Neural cell (in vitro differentiated cells): Measurements from ENCODE around the gene SLC16A4. TPM values are rescaled to one million over a fixed set of nuclear protein-coding genes. Genes with fewer than 3 reads are reported as not detected.

Source experiments
- H2AFZ ChIP-seq: fragments of 200-600, 300-800 bp; sonication (generic), shearing (Covaris generic); 2 replicates; pipeline ENCODE4 v1.6.0; 2014; ENCODE audit warnings: low read depth, mild to moderate bottlenecking, antibody characterized with exemption, low read length, moderate library complexity
- H3F3A ChIP-seq: fragments of 200-600 bp; shearing (Covaris generic); 2 replicates; pipeline ENCODE4 v1.6.1; 2016; ENCODE audit warnings: mild to moderate bottlenecking, moderate library complexity, mixed read lengths, antibody characterized with exemption, low read length; ENCODE audit not compliant: insufficient read depth, poor library complexity, severe bottlenecking
- H3K27ac ChIP-seq: fragments of 200-600, 300-800 bp; sonication (generic), shearing (Covaris generic); 2 replicates; pipeline ENCODE4 v1.5.1; 2014; ENCODE audit warnings: mild to moderate bottlenecking, low read length, moderate library complexity
- H3K27me3 ChIP-seq: fragments of 300-800, 200-600 bp; sonication (generic), shearing (Covaris generic); 2 replicates; pipeline ENCODE4 v1.6.0; 2014; ENCODE audit warnings: mild to moderate bottlenecking, low read depth, low read length, moderate library complexity; ENCODE audit not compliant: insufficient read depth
- H3K36me3 ChIP-seq: fragments of 300-800, 200-600 bp; sonication (generic), shearing (Covaris generic); 2 replicates; pipeline ENCODE4 v1.5.1; 2014; ENCODE audit warnings: mild to moderate bottlenecking, antibody characterized with exemption, low read length, moderate library complexity; ENCODE audit not compliant: insufficient read depth
- H3K4me2 ChIP-seq: fragments of 300-800, 200-600 bp; sonication (generic), shearing (Covaris generic); 2 replicates; pipeline ENCODE4 v1.6.0; 2014; ENCODE audit warnings: mild to moderate bottlenecking, low read length
- H3K4me3 ChIP-seq: fragments of 300-800, 200-600 bp; sonication (generic), shearing (Covaris generic); 2 replicates; pipeline ENCODE4 v1.5.1; 2014; ENCODE audit warnings: mild to moderate bottlenecking, low read length, moderate library complexity
- H3K79me2 ChIP-seq: fragments of 200-600 bp; shearing (Covaris generic); replicated peaks from 2 replicates; pipeline ENCODE4 v1.6.0; 2014; ENCODE audit warnings: mild to moderate bottlenecking, low read length, moderate library complexity; ENCODE audit not compliant: insufficient read depth
- H3K9ac ChIP-seq: fragments of 300-800, 200-600 bp; sonication (generic), shearing (Covaris generic); 2 replicates; pipeline ENCODE4 v1.6.1; 2016; ENCODE audit warnings: mild to moderate bottlenecking, low read length, mixed read lengths
- H3K9me2 ChIP-seq: fragments of 200-600 bp; shearing (Covaris generic); 2 replicates; pipeline ENCODE4 v1.6.1; 2016; ENCODE audit warnings: mild to moderate bottlenecking, low read length, mixed read lengths; ENCODE audit not compliant: insufficient read depth
- H3K9me3 ChIP-seq: fragments of 200-600, 300-800 bp; sonication (generic), shearing (Covaris generic); 2 replicates; pipeline ENCODE4 v1.6.1; 2016; ENCODE audit warnings: mild to moderate bottlenecking, mixed run types, low read length, moderate library complexity, mixed read lengths
- H4K20me1 ChIP-seq: fragments of 200-600 bp; shearing (Covaris generic); 2 replicates; pipeline ENCODE4 v1.6.1; 2016; ENCODE audit warnings: mild to moderate bottlenecking, mixed run types; ENCODE audit not compliant: insufficient read depth
- EP300 ChIP-seq: fragments of 450-650 bp; conservative IDR thresholded peaks from 2 replicates; pipeline ENCODE4 v1.6.1; 2014; ENCODE audit warnings: antibody characterized with exemption, mild to moderate bottlenecking, moderate library complexity; ENCODE audit not compliant: poor library complexity, severe bottlenecking
- EZH2 ChIP-seq: fragments of 200-600, 300-800 bp; shearing (Covaris generic), sonication (generic); IDR thresholded peaks from 2 replicates; pipeline ENCODE4 v1.6.1; 2014; ENCODE audit warnings: antibody characterized with exemption, low read length, borderline replicate concordance, mild to moderate bottlenecking; ENCODE audit not compliant: insufficient read depth, poor library complexity, severe bottlenecking
- MXI1 ChIP-seq: fragments of 450-650 bp; conservative IDR thresholded peaks from 2 replicates; pipeline ENCODE4 v1.6.1; 2014; ENCODE audit warnings: antibody characterized with exemption, mild to moderate bottlenecking; ENCODE audit not compliant: poor library complexity, severe bottlenecking
- POLR2AphosphoS5 ChIP-seq: IDR thresholded peaks from 2 replicates; pipeline ENCODE4 v1.6.1; 2012
- RAD21 ChIP-seq: fragments of 450-650 bp; conservative IDR thresholded peaks from 2 replicates; pipeline ENCODE4 v1.6.1; 2014; ENCODE audit warnings: antibody characterized with exemption, mild to moderate bottlenecking, moderate library complexity
- SMC3 ChIP-seq: fragments of 450-650 bp; conservative IDR thresholded peaks from 2 replicates; pipeline ENCODE4 v1.6.1; 2014; ENCODE audit warnings: antibody characterized with exemption, mild to moderate bottlenecking, moderate library complexity; ENCODE audit not compliant: poor library complexity
- TAF1 ChIP-seq: IDR thresholded peaks from 2 replicates; pipeline ENCODE4 v1.6.1; 2012; ENCODE audit warnings: low read depth
- polyA plus RNA-seq: library from polyadenylated mRNA; depleted of rRNA; stranded (reverse); fragments of >200 nt; gene quantifications from 2 replicates; pipeline ENCODE4 v1.2.3, GENCODE V29; 2014
- TF ChIP-seq, protein P1 (sequence below): fragments of 450-650 bp; IDR thresholded peaks from 2 replicates; pipeline ENCODE4 v1.5.1; 2014; ENCODE audit warnings: antibody characterized with exemption, mild to moderate bottlenecking, moderate library complexity; ENCODE audit not compliant: poor library complexity, severe bottlenecking
- TF ChIP-seq, protein P2 (sequence below): IDR thresholded peaks from 2 replicates; pipeline ENCODE4 v1.6.1; 2012; ENCODE audit warnings: borderline replicate concordance

Gene SLC16A4
- polyA plus RNA-seq, 1 donor from 2014 or later: 1.2 TPM

DNA sequence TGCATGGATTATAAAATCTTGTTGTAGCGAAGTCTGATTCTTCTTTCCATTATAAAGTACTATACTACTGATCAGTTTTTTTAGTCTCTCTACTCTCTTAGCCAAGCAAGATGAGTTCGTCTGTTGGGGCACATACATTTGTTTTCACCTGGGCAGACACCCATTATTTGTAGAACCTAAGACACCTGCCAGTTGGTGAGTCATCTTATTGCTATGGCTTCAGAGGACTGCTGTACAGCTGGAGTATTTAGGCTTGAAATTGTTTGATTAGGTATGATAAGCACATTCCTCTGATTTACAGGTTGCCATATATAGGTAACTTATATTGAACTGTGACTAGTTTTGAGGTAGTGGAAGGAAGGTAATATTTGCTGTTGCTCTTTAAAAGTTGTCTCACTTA is 34.4 kb downstream of the SLC16A4 start:
- Histone ChIP-seq H3K79me2 (peaks cover 41% of the 10 kb centered on the region), H3K27ac (no peak overlapping the region)

DNA sequence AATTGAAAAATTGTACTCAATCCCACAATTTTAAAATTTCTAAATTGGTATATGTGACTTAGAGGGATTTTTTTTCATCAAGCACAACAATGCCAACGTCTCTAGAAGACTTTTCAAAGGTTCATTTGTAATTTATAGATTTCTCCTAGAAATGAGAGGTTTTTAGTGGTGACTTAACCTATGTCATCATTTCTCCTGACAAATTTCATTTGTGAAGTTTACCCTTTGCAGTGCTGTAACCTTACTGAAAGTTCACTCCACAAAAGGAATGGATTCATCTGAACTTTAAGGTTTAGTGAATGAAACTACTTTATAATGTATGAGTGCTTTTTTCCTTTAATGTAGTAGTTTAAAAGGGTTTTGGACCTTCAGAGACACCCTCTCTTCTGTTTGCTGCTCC is 35.5 kb downstream of the SLC16A4 start:
- H3K27ac ChIP-seq: no peak overlapping the region
- H3F3A ChIP-seq: no peaks in the 10 kb centered on the region
- no peaks in the 10 kb centered on the region for H3K27me3 ChIP-seq
- H3K36me3 ChIP-seq: no peaks in the 10 kb centered on the region
- no peak overlapping the region for H3K9ac ChIP-seq
- H2AFZ ChIP-seq: no peak overlapping the region
- H3K4me3 ChIP-seq: no peak overlapping the region
- no peak overlapping the region for H3K4me2 ChIP-seq
- H3K9me2 ChIP-seq: no peaks in the 10 kb centered on the region
- no peaks in the 10 kb centered on the region for H4K20me1 ChIP-seq
- no peaks in the 10 kb centered on the region for H3K9me3 ChIP-seq
- H3K79me2 ChIP-seq: peaks cover 45% of the 10 kb centered on the region
- no peak for TF ChIP-seq POLR2AphosphoS5
- TF ChIP-seq TAF1: no peak
- TF ChIP-seq MXI1: no peak
- TF ChIP-seq SMC3: no peak
- TF ChIP-seq, protein P1, sequence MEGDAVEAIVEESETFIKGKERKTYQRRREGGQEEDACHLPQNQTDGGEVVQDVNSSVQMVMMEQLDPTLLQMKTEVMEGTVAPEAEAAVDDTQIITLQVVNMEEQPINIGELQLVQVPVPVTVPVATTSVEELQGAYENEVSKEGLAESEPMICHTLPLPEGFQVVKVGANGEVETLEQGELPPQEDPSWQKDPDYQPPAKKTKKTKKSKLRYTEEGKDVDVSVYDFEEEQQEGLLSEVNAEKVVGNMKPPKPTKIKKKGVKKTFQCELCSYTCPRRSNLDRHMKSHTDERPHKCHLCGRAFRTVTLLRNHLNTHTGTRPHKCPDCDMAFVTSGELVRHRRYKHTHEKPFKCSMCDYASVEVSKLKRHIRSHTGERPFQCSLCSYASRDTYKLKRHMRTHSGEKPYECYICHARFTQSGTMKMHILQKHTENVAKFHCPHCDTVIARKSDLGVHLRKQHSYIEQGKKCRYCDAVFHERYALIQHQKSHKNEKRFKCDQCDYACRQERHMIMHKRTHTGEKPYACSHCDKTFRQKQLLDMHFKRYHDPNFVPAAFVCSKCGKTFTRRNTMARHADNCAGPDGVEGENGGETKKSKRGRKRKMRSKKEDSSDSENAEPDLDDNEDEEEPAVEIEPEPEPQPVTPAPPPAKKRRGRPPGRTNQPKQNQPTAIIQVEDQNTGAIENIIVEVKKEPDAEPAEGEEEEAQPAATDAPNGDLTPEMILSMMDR: no peak
- TF ChIP-seq, protein P2, sequence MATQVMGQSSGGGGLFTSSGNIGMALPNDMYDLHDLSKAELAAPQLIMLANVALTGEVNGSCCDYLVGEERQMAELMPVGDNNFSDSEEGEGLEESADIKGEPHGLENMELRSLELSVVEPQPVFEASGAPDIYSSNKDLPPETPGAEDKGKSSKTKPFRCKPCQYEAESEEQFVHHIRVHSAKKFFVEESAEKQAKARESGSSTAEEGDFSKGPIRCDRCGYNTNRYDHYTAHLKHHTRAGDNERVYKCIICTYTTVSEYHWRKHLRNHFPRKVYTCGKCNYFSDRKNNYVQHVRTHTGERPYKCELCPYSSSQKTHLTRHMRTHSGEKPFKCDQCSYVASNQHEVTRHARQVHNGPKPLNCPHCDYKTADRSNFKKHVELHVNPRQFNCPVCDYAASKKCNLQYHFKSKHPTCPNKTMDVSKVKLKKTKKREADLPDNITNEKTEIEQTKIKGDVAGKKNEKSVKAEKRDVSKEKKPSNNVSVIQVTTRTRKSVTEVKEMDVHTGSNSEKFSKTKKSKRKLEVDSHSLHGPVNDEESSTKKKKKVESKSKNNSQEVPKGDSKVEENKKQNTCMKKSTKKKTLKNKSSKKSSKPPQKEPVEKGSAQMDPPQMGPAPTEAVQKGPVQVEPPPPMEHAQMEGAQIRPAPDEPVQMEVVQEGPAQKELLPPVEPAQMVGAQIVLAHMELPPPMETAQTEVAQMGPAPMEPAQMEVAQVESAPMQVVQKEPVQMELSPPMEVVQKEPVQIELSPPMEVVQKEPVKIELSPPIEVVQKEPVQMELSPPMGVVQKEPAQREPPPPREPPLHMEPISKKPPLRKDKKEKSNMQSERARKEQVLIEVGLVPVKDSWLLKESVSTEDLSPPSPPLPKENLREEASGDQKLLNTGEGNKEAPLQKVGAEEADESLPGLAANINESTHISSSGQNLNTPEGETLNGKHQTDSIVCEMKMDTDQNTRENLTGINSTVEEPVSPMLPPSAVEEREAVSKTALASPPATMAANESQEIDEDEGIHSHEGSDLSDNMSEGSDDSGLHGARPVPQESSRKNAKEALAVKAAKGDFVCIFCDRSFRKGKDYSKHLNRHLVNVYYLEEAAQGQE: no peak
- TF ChIP-seq RAD21: no peak
- no peak for TF ChIP-seq EZH2
- TF ChIP-seq EP300: no peak

More for the DNA sequence above, 34.4 kb downstream of the SLC16A4 start:
- H3F3A ChIP-seq: no peaks in the 10 kb centered on the region
- no peak overlapping the region for H2AFZ ChIP-seq
- no peaks in the 10 kb centered on the region for H3K36me3 ChIP-seq
- TF ChIP-seq, protein P2: no peak
- TF ChIP-seq, protein P1: no peak
- TF ChIP-seq TAF1 (no peak), RAD21 (no peak), EP300 (no peak), MXI1 (no peak), SMC3 (no peak), POLR2AphosphoS5 (no peak), EZH2 (no peak)
- no peak overlapping the region for H3K4me3 ChIP-seq
- H4K20me1 ChIP-seq: no peaks in the 10 kb centered on the region
- no peaks in the 10 kb centered on the region for H3K9me3 ChIP-seq
- H3K4me2 ChIP-seq: no peak overlapping the region
- no peaks in the 10 kb centered on the region for H3K9me2 ChIP-seq
- H3K9ac ChIP-seq: no peak overlapping the region
- H3K27me3 ChIP-seq: no peaks in the 10 kb centered on the region
